Ovary (tissue), 9 donors: ENCODE measurements around the gene PLIN4. TPM values are rescaled to one million over a fixed set of nuclear protein-coding genes. Genes with fewer than 3 reads are reported as not detected.

ENCODE experiments used
- DNase-seq, 5 donors: peaks; one replicate each; pipeline ENCODE4 v3.0.0-alpha.2; 2019 to 2020
- H3K27ac ChIP-seq, 2 donors: fragments of 200-600 bp; one replicate each; pipeline versions ENCODE4 v1.5.1 to v1.8.0; 2019 to 2022
- H3K27me3 ChIP-seq: fragments of 200-600 bp; one replicate; pipeline ENCODE4 v1.8.0; 2022
- H3K36me3 ChIP-seq: fragments of 200-600 bp; sonication (generic); one replicate; pipeline ENCODE4 v1.5.1; 2019
- H3K4me1 ChIP-seq: one replicate; pipeline ENCODE4 v1.8.1; 2013; ENCODE audit warnings: mild to moderate bottlenecking, moderate library complexity; ENCODE audit not compliant: insufficient read depth
- H3K4me3 ChIP-seq: fragments of 200-600 bp; sonication (generic); one replicate; pipeline ENCODE4 v1.5.1; 2017
- H3K9me3 ChIP-seq, 2 donors: fragments of 200-600 bp in 1 of 2; sonication (generic) in 1 of 2; one replicate each; pipeline versions ENCODE4 v1.5.1 to v1.8.1; 2013 to 2019; ENCODE audit warnings: mild to moderate bottlenecking in 1 of 2, moderate library complexity in 1 of 2
- EP300 ChIP-seq: sonication (generic); formaldehyde crosslinking; IDR thresholded peaks from one replicate; pipeline ENCODE4 v1.6.1; 2017; ENCODE audit warnings: antibody characterized with exemption
- POLR2A ChIP-seq: fragments of 450-650 bp; IDR thresholded peaks from one replicate; pipeline ENCODE4 v1.6.1; 2017; ENCODE audit warnings: antibody characterized with exemption, mild to moderate bottlenecking, moderate library complexity
- WGBS, 3 donors: extraction: QIAGEN DNeasy Blood & Tissue Kit in 1 of 3; methylation state at CpG; one replicate each; pipeline versions ENCODE4 v1.1.5 to v1.1.7; 2013 to 2017; 5-methylcytosine and 5-hydroxymethylcytosine counted together
- intact Hi-C, 4 donors: fragments of 100-400 bp; cut with DNase I; formaldehyde crosslinking; loops; one replicate each; pipeline versions ENCODE4 v1.11.0 to v1.15.1; 2022 to 2023
- polyA plus RNA-seq, 2 donors: library from polyadenylated mRNA; stranded (reverse); fragments of 200-250 nt in 1 of 2; fragments of 350-450 nt in 1 of 2; fragmentation: Illumina TruSeq in 1 of 2; extraction: RNeasy Lipid Tissue Mini Kit (QIAGEN cat#74804) in 1 of 2; gene quantifications; one replicate each; pipeline ENCODE4 v1.2.3, GENCODE V29; 2013 to 2014
- total RNA-seq, 7 donors: library from RNA; depleted of rRNA in 2 of 7; stranded (reverse); fragments of >200 nt in 2 of 7; fragmentation: NEBNext Ultra II Directional in 3 of 7; extraction: Animal tissue kit (Norgen Biotek cat#: 25700) in 3 of 7; gene quantifications; one replicate each; pipeline versions ENCODE4 v1.1.0 to v1.2.4, GENCODE V29; 2016 to 2023
- TF ChIP-seq, protein P1 (sequence below), 3 donors: fragments of 450-650 bp in 2 of 3; fragments of 200-600 bp in 1 of 3; IDR thresholded peaks; one replicate each; pipeline versions ENCODE4 v1.5.1 to v1.8.0; 2016 to 2022; ENCODE audit warnings: antibody characterized with exemption in 3 of 3, mild to moderate bottlenecking in 1 of 3
- donor health status: DM: no; HTN: no; CAD: no; lungs with moderate emphysema.
- donor health status: DM: no; HTN: no; CAD: no.
- donor health status: Bipolar disorder and iron deficiency.
- donor health status: DM: yes; HTN: yes; CAD: no.
- donor health status: DM: no; HTN: no; CAD: no.
- donor health status: DM: yes; HTN: yes; CAD: no.

PLIN4 gene
- total and polyA plus RNA-seq, 9 donors: 1.6 to 55.1 (median 21.7) TPM

DNA sequence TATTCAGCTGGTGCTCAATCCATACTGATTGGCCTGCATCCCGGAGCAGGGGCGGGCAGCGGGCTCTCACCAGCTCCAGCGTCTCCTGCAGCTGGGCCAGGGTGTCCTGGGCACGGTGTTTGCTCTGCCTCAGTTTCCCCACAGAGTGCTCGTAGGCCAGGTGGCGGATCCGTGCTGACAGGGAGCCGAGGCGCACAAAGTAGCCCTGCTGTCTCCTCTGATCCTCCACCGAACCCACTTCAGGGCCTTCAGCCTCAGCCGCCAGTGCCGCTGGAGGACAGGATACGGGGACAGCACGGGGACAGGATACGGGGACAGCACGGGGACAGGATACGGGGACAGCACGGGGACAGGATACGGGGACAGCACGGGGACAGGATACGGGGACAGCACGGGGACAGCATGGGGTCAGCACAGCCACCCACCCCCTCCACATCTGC is 7.3 kb upstream of the PLIN4 start:
- no peak for DNase-seq
- H3K27ac ChIP-seq: no peak overlapping the region
- H3K9me3 ChIP-seq: no peaks in the 10 kb centered on the region
- intact Hi-C loops: no loop called here
- H3K36me3 ChIP-seq: no peaks in the 10 kb centered on the region
- TF ChIP-seq, protein P1, sequence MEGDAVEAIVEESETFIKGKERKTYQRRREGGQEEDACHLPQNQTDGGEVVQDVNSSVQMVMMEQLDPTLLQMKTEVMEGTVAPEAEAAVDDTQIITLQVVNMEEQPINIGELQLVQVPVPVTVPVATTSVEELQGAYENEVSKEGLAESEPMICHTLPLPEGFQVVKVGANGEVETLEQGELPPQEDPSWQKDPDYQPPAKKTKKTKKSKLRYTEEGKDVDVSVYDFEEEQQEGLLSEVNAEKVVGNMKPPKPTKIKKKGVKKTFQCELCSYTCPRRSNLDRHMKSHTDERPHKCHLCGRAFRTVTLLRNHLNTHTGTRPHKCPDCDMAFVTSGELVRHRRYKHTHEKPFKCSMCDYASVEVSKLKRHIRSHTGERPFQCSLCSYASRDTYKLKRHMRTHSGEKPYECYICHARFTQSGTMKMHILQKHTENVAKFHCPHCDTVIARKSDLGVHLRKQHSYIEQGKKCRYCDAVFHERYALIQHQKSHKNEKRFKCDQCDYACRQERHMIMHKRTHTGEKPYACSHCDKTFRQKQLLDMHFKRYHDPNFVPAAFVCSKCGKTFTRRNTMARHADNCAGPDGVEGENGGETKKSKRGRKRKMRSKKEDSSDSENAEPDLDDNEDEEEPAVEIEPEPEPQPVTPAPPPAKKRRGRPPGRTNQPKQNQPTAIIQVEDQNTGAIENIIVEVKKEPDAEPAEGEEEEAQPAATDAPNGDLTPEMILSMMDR (IDR thresholded peaks at IDR 0.05): no peak
- TF ChIP-seq POLR2A: no peak
- no peak for TF ChIP-seq EP300
- 73 to 75% (median 73%) methylated on average over 23 of the region's 23 CpGs for WGBS, 3 donors
- peaks cover 3% of the 10 kb centered on the region for H3K4me1 ChIP-seq
- H3K4me3 ChIP-seq: no peak overlapping the region
- no peaks in the 10 kb centered on the region for H3K27me3 ChIP-seq

DNA sequence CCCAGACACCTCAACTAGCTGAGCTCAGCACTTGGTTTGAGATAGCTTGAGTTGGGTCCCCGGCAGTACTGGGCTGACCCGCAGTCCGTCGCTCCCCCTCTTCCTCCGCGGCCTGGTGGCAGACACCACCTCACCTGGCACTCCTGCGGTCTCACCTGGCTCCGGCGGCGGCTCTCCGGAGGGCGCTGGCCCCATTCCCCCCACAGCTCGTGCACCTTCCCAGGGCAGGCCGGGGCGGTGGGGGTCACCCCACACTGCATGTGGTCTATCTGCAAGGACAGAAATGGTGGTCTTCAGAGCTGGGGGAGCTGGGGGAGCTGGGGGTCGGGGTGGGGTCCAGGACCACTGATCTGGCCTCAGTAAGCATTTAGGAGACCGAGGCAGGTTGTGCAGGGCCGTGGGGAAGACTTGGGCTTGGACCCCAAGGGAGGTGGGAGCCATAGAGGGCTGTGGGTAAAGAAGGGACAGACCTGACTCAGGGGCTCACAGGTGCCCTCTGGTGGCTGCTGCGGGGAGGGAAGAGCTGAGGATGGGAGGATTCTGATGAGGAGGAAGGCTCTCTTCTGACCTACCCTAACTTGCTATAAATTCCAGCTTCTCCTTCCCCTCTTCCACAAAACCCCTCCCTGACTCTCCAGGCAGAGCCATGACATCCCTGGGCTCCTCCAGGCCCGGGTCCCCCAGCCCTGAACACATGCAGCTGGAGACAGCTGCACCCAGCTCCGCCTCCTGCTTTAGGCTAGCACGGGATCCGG is 6.7 kb upstream of the PLIN4 start:
- H3K27ac ChIP-seq: no peak overlapping the region
- H3K4me1 ChIP-seq: peaks cover 3% of the 10 kb centered on the region
- H3K36me3 ChIP-seq: no peaks in the 10 kb centered on the region
- TF ChIP-seq, protein P1 (IDR thresholded peaks at IDR 0.05): peak; percentile 29 to 66 (median 34)
- TF ChIP-seq EP300 (no peak), POLR2A (no peak)
- H3K27me3 ChIP-seq: no peaks in the 10 kb centered on the region
- no peaks in the 10 kb centered on the region for H3K9me3 ChIP-seq
- H3K4me3 ChIP-seq: no peak overlapping the region
- intact Hi-C loops: no loop called here
- 66 to 71% (median 66%) methylated on average over 23 of the region's 23 CpGs for WGBS, 3 donors
- peak; percentile 50 to 79 (median 71) for DNase-seq

DNA sequence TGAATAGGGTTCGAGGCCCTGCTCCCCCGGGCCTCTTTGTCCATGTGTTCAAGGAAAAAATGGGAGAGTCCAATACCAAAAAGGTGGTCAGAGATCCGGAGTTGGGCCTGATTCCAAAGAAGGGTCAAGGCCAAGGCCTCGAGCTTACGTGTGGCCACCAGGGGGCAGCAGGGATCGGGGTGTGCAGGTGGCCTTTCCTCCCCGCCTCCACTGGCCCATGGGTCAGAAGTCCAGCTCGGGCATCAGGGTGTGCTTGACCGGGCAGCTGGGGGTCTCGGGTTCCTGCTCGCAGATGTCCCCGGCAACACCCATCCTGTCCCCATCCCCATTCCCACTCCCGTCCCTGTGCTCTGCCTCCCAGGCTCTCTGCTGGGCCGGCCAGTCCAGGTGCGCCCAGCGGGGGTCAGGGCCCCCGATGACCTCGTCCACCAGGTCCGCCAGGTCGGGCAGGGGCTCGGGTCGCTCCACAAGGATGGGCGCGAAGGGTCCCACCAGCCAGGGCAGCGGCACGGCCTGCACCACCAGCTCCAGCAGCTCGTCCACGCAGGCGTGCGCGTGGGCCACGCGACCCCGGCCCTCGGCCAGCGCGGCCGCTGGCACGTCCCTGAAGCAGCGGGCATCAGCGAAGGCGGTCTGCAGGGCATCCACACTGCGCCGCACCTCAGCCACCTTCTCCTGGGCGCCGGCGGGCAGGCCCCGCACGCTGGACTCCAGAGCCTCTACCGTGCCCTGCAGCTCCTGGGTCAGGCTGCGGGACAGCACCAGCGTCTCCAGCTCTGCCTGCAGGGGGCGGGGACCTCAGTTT is 5.2 kb upstream of the PLIN4 start:
- Histone ChIP-seq H3K9me3 (no peaks in the 10 kb centered on the region), H3K27ac (no peak overlapping the region), H3K4me3 (no peak overlapping the region), H3K4me1 (peaks cover 13% of the 10 kb centered on the region), H3K27me3 (no peaks in the 10 kb centered on the region), H3K36me3 (no peaks in the 10 kb centered on the region)
- peak in 4 of 5 donors; percentile 45 to 77 (median 56) for DNase-seq
- TF ChIP-seq, protein P1 (IDR thresholded peaks at IDR 0.05): peak in 2 of 3 donors; percentile 1 to 39
- no peak for TF ChIP-seq POLR2A
- no peak for TF ChIP-seq EP300
- WGBS, 3 donors: 76 to 79% (median 78%) methylated on average over 49 to 53 of the region's 53 CpGs
- intact Hi-C loops: no loop called here

DNA sequence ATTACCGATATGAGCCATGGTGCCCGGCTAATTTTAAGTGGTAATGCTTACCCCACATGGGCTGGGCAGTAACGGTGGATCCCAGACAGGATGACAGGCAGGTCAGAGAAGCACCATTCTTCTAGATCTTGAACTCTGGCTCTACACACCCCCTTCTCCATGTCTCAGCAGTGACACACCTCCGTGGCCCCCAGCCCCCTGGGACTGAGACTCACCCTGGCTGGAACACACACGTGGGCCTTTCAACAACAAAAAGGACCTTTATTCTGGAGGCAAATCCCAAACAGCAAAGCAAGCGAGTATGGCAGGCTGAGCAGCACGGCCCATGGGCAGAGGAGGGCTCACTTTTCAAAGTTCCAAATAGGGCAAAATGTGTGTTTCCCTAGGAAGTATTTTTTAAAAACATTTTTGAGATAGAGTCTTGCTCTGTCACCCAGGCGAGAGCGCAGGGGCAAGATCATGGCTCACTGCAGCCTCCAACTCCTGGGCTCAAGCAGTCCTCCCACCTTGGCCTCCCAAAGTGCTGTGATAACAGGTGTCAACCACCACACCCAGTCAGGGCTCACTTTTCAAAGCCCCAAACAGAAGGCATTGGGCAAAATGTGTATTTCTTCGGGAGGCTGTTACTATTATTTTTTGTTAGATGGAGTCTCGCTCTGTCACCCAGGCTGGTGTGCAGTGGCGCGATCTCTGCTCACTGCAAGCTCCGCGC is 4.2 kb upstream of the PLIN4 start:
- WGBS, 3 donors: 84 to 90% (median 85%) methylated on average over 15 of the region's 15 CpGs
- Histone ChIP-seq H3K4me3 (no peak overlapping the region), H3K27ac (no peak overlapping the region), H3K36me3 (no peaks in the 10 kb centered on the region), H3K9me3 (no peaks in the 10 kb centered on the region), H3K27me3 (no peaks in the 10 kb centered on the region), H3K4me1 (peaks cover 22% of the 10 kb centered on the region)
- DNase-seq: no peak
- no peak for TF ChIP-seq EP300
- no peak for TF ChIP-seq POLR2A
- TF ChIP-seq, protein P1 (IDR thresholded peaks at IDR 0.05): no peak
- intact Hi-C loops: no loop called here
